Measurements from ENCODE around the gene SH3BGRL. TPM values are rescaled to one million over a fixed set of nuclear protein-coding genes. Genes with fewer than 3 reads are reported as not detected.

Gene SH3BGRL
- total and polyA plus RNA-seq, 9 of the 15 experiments (the other 6 are each of a cell fraction or from before 2014, with no cell fraction given): 21.3 to 74.3 (median 45.4) TPM

GRCh38 chrX:81259020-81259713 is 57.3 kb downstream of the SH3BGRL start (continued):
- no peak for TF ChIP-seq HMG20A (CRISPR knock-in tag; conservative IDR thresholded peaks at IDR 0.05)
- no peak for TF ChIP-seq ZNF511 (CRISPR knock-in tag; IDR thresholded peaks at IDR 0.05)

GRCh38 chrX:81259714-81260395 is 58.0 kb downstream of the SH3BGRL start:
- Histone ChIP-seq H3K27ac (ENCODE audit: extremely low read depth, low read depth, low read length) (no peak overlapping the region), H3K9me1 (ENCODE audit: control insufficient read depth, insufficient read depth, low read length) (no peaks in the 10 kb centered on the region), H3K4me1 (replicated peaks in 1 of 2; ENCODE audit: control insufficient read depth in 2 of 2, insufficient read depth in 2 of 2, low read length in 2 of 2) (no peaks in the 10 kb centered on the region), H3K27me3 (ENCODE audit: control insufficient read depth in 2 of 2, insufficient read depth in 2 of 2, low read length in 2 of 2) (no peaks in the 10 kb centered on the region), H3K36me3 (ENCODE audit: control insufficient read depth, insufficient read depth, low read length) (no peaks in the 10 kb centered on the region), H2AFZ (ENCODE audit: low read depth, low read length) (no peak overlapping the region), H3K4me3 (no peak overlapping the region), H3K4me2 (ENCODE audit: insufficient read depth, low read length) (no peak overlapping the region), H4K20me1 (replicated peaks; ENCODE audit: control insufficient read depth, insufficient read depth, low read length) (no peaks in the 10 kb centered on the region), H3K9me3 (replicated peaks; ENCODE audit: control insufficient read depth, insufficient read depth, low read depth, low read length) (no peaks in the 10 kb centered on the region), H3K9ac (ENCODE audit: insufficient read depth in 1 of 2, low read depth in 2 of 2, low read length in 2 of 2) (no peak overlapping the region), H3K79me2 (ENCODE audit: control insufficient read depth, insufficient read depth, low read length) (no peaks in the 10 kb centered on the region)
- no peak for TF ChIP-seq MYBL2 (IDR thresholded peaks at IDR 0.05; ENCODE audit: low read depth)
- TF ChIP-seq MYBL2 (CRISPR knock-in tag; IDR thresholded peaks at IDR 0.05; ENCODE audit: borderline replicate concordance): no peak
- no peak for TF ChIP-seq HNRNPK (IDR thresholded peaks at IDR 0.05; ENCODE audit: low read depth, low read length, poor library complexity, severe bottlenecking)
- ATAC-seq: no peak
- no peak for FAIRE-seq
- no peak for DNase-seq (ENCODE audit: extremely low read depth in 1 of 4, low spot score in 3 of 4)
- POLR2A ChIA-PET: no interaction called here
- CTCF ChIA-PET (ENCODE audit: low intra/inter-chr PET ratio): no interaction called here
- in situ Hi-C loops (cut with MboI): no loop called here
- WGBS (ENCODE audit: insufficient coverage, low coverage, missing lambda C conversion rate): 59% methylated on average over 3 of the region's 3 CpGs
- intact Hi-C loops (cut with micrococcal nuclease): no loop called here
- BruUV-seq (replicated peaks): no TSS peak
